Esophagus muscularis mucosa (tissue), 4 donors: ENCODE results near the gene ACSL5. TPM values are rescaled to one million over a fixed set of nuclear protein-coding genes. Genes with fewer than 3 reads are reported as not detected.

Experiments
- DNase-seq: peaks from one replicate; pipeline ENCODE4 v3.0.0-alpha.2; 2017; ENCODE audit errors: extremely low spot score
- H3K27ac ChIP-seq, 4 donors: fragments of 200-600 bp; sonication (generic); replicated peaks in 1 of 4; 1 replicate in 3 of 4; 2 replicates in 1 of 4; pipeline ENCODE4 v1.5.1; 2016 to 2019; ENCODE audit warnings: mild to moderate bottlenecking in 1 of 4
- H3K27me3 ChIP-seq, 4 donors: fragments of 200-600 bp; sonication (generic); one replicate each; pipeline versions ENCODE4 v1.5.1 to v1.6.0; 2016 to 2019
- H3K36me3 ChIP-seq, 4 donors: fragments of 200-600 bp; sonication (generic); one replicate each; pipeline ENCODE4 v1.5.1; 2016 to 2019
- H3K4me1 ChIP-seq, 4 donors: fragments of 200-600 bp; sonication (generic); one replicate each; pipeline ENCODE4 v1.5.1; 2016 to 2019
- H3K4me3 ChIP-seq, 4 donors: fragments of 200-600 bp; sonication (generic); 1 replicate in 2 of 4; 2 replicates in 2 of 4; pipeline ENCODE4 v1.5.1; 2016 to 2019; ENCODE audit warnings: mild to moderate bottlenecking in 4 of 4, moderate library complexity in 1 of 4
- H3K9me3 ChIP-seq, 4 donors: fragments of 200-600 bp; sonication (generic); 1 replicate in 3 of 4; 2 replicates in 1 of 4; pipeline ENCODE4 v1.5.1; 2016 to 2019
- CTCF ChIP-seq, 3 experiments: fragments of 200-600 bp in 2 of 3; fragments of 450-650 bp in 1 of 3; sonication (generic) in 2 of 3; IDR thresholded peaks; one replicate each; pipeline ENCODE4 v1.5.1; 2017 to 2019; ENCODE audit warnings: antibody characterized with exemption in 3 of 3, mild to moderate bottlenecking in 2 of 3, moderate library complexity in 1 of 3
- EP300 ChIP-seq: sonication (generic); formaldehyde crosslinking; IDR thresholded peaks from one replicate; pipeline ENCODE4 v1.6.1; 2017; ENCODE audit warnings: antibody characterized with exemption
- POLR2A ChIP-seq: fragments of 450-650 bp; IDR thresholded peaks from one replicate; pipeline ENCODE4 v1.6.1; 2017; ENCODE audit warnings: antibody characterized with exemption, moderate library complexity, mild to moderate bottlenecking, low read depth
- POLR2AphosphoS5 ChIP-seq, 2 donors: sonication (generic); formaldehyde crosslinking; IDR thresholded peaks; one replicate each; pipeline ENCODE4 v1.6.1; 2017; ENCODE audit warnings: antibody characterized with exemption in 2 of 2
- WGBS: methylation state at CpG from one replicate; pipeline ENCODE4 v1.1.5; 2018; 5-methylcytosine and 5-hydroxymethylcytosine counted together
- intact Hi-C: fragments of 100-400 bp; cut with DNase I; formaldehyde crosslinking; loops from one replicate; pipeline ENCODE4 v1.15.1; 2023
- total RNA-seq, 4 donors: library from RNA; depleted of rRNA; stranded (reverse); fragments of >200 nt; gene quantifications; one replicate each; pipeline versions ENCODE4 v1.1.0 to v1.2.1, GENCODE V29; 2016

The ACSL5 gene
- total RNA-seq, 4 donors from 2014 or later: 6.2 to 11.2 (median 10.8) TPM

DNA sequence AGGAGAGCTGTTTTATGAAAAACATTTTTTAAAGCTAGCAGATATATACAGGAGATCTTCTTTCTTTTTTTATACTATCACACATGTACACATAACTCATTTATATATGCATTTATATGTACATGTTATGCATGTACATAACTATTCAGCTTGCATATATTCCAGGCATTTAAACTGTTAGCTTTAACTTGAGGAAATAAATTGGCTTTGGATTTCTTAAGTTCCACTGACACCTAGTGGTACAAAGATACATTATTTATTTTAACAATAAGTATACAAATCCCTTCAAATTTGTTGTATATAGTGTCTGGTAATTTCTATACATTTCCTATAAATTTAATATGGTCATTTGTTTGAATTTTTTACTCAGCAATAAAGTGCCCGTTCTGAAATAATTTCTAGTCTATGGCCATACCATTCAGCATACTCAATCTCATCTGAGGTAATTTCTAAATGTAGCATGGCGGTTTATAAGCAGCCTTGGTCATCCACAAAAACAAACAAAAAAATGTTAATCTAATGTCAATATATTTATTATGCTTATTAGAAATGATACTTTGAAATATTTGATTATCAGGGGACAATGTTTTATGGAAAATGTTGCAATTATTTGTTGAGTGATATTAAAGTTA lies 61.2 kb downstream of the ACSL5 start:
- intact Hi-C loops: no loop called here
- H3K36me3 ChIP-seq: peaks cover 44 to 98% (median 80%) of the 10 kb centered on the region in 4 donors
- no peak overlapping the region for H3K27ac ChIP-seq
- TF ChIP-seq POLR2A (no peak), POLR2AphosphoS5 (IDR thresholded peaks at IDR 0.05) (no peak), EP300 (no peak), CTCF (IDR thresholded peaks at IDR 0.05) (peak in 2 of 3 experiments; percentile 23 to 29)
- H3K4me1 ChIP-seq: no peaks in the 10 kb centered on the region
- H3K9me3 ChIP-seq: no peaks in the 10 kb centered on the region
- H3K4me3 ChIP-seq: no peak overlapping the region
- no peak for DNase-seq
- WGBS: 83% methylated on average over 2 of the region's 2 CpGs
- H3K27me3 ChIP-seq: no peaks in the 10 kb centered on the region

- Histone ChIP-seq H3K4me1 (no peaks in the 10 kb centered on the region), H3K27ac (no peak overlapping the region), H3K9me3 (no peaks in the 10 kb centered on the region), H3K4me3 (no peak overlapping the region), H3K36me3 (peaks cover 30 to 98% (median 71%) of the 10 kb centered on the region in 4 donors), H3K27me3 (no peaks in the 10 kb centered on the region)
- 93% methylated on average over 4 of the region's 4 CpGs for WGBS
- TF ChIP-seq POLR2A (no peak), EP300 (no peak), CTCF (IDR thresholded peaks at IDR 0.05) (no peak), POLR2AphosphoS5 (IDR thresholded peaks at IDR 0.05) (no peak)
- no peak for DNase-seq
- intact Hi-C loops: no loop called here
Measured at GRCh38 chr10:112438356-112438755, 64.4 kb downstream of the ACSL5 start.

GRCh38 chr10:112441520-112441919 lies 67.6 kb downstream of the ACSL5 start:
- no peak for TF ChIP-seq EP300
- no peak for TF ChIP-seq POLR2A
- no peak for TF ChIP-seq CTCF (IDR thresholded peaks at IDR 0.05)
- no peak for TF ChIP-seq POLR2AphosphoS5 (IDR thresholded peaks at IDR 0.05)
- Histone ChIP-seq H3K4me1 (peaks cover 9 to 26% (median 19%) of the 10 kb centered on the region in 4 donors), H3K36me3 (peaks cover 23 to 86% (median 58%) of the 10 kb centered on the region in 4 donors), H3K4me3 (no peak overlapping the region), H3K27me3 (no peaks in the 10 kb centered on the region), H3K9me3 (no peaks in the 10 kb centered on the region), H3K27ac (no peak overlapping the region)
- 94% methylated on average over 1 of the region's 1 CpG for WGBS
- intact Hi-C loops: loop anchor here (10.0 kb wide), 1 partner anchor 257 kb away; the partner anchor contains the start of gene GPAM
- no peak for DNase-seq

- Histone ChIP-seq H3K9me3 (no peaks in the 10 kb centered on the region), H3K36me3 (peaks cover 20 to 81% (median 53%) of the 10 kb centered on the region in 4 donors), H3K4me1 (peaks cover 9 to 26% (median 19%) of the 10 kb centered on the region in 4 donors), H3K27ac (no peak overlapping the region), H3K27me3 (no peaks in the 10 kb centered on the region), H3K4me3 (no peak overlapping the region)
- 76% methylated on average over 3 of the region's 3 CpGs for WGBS
- no peak for DNase-seq
- TF ChIP-seq POLR2A: no peak
- TF ChIP-seq POLR2AphosphoS5 (IDR thresholded peaks at IDR 0.05): no peak
- no peak for TF ChIP-seq CTCF (IDR thresholded peaks at IDR 0.05)
- TF ChIP-seq EP300: no peak
- intact Hi-C loops: loop anchor here (10.0 kb wide), 1 partner anchor 257 kb away; the partner anchor contains the start of gene GPAM
Measured at GRCh38 chr10:112442063-112442462, 68.1 kb downstream of the ACSL5 start.
